ENCODE data around the gene GLYR1.

GRCh38 chr16:4855804-4856203, 8.7 kb upstream of the GLYR1 start:
- TF ChIP-seq POLR2A (IDR thresholded peaks at IDR 0.05; ENCODE audit: low read depth, low read length): no peak
- TF ChIP-seq POLR2AphosphoS5 (IDR thresholded peaks at IDR 0.05; ENCODE audit: low read depth, low read length): no peak

All from GM12892 (cell line).